Ectodermal cell (in vitro differentiated cells): ENCODE data around the gene ISCA1.

ENCODE experiments used
- H3K27ac ChIP-seq: 2 replicates; pipeline ENCODE4 v1.7.0; 2013; ENCODE audit warnings: mild to moderate bottlenecking, low read depth, low read length; ENCODE audit not compliant: insufficient read depth, poor library complexity, severe bottlenecking
- H3K27me3 ChIP-seq: 2 replicates; pipeline ENCODE4 v1.7.0; 2013; ENCODE audit warnings: mild to moderate bottlenecking, low read length; ENCODE audit not compliant: insufficient read depth, control insufficient read depth, poor library complexity, severe bottlenecking
- H3K36me3 ChIP-seq: one replicate; pipeline ENCODE4 v1.7.0; 2013; ENCODE audit warnings: low read length; ENCODE audit not compliant: control insufficient read depth, insufficient read depth
- H3K4me1 ChIP-seq: one replicate; pipeline ENCODE4 v1.7.0; 2013; ENCODE audit warnings: low read length; ENCODE audit not compliant: control insufficient read depth, insufficient read depth
- H3K4me3 ChIP-seq: 2 replicates; pipeline ENCODE4 v1.7.0; 2013; ENCODE audit warnings: low read depth, low read length, control low read depth; ENCODE audit not compliant: insufficient read depth
- H3K9me3 ChIP-seq: 2 replicates; pipeline ENCODE4 v1.7.0; 2013; ENCODE audit warnings: mild to moderate bottlenecking, low read length, moderate library complexity; ENCODE audit not compliant: control insufficient read depth
- WGBS, 2 experiments: methylation state at CpG; one replicate each; pipeline ENCODE4 v1.1.7; 2013; ENCODE audit warnings: missing lambda C conversion rate in 2 of 2; 5-methylcytosine and 5-hydroxymethylcytosine counted together

Gene ISCA1

DNA sequence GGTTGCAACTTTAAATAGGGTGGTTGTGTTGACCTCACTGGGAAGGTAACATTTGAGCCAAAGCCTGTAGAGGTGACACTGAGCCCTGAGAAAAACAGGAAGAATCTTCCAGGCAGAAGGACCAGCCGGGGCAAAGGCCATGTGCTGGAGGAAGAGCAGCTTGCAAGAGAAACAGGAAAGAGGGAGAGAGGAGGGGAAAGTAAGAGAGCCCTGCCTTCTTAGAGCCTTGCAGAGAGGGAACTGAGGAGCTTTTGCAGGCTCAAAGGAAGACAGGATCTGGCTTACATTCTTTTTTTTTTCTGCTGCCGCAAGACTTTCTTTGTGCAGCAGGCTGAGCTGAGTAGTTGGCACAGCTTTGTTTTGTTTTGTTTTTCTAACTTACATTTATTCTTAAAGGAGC, 40.3 kb downstream of the ISCA1 start:
- Histone ChIP-seq H3K4me3 (no peak overlapping the region), H3K27ac (peak overlapping the region; percentile 13), H3K27me3 (no peaks in the 10 kb centered on the region), H3K4me1 (no peaks in the 10 kb centered on the region), H3K36me3 (no peaks in the 10 kb centered on the region), H3K9me3 (no peaks in the 10 kb centered on the region)
- 71 to 81% methylated on average over 1 of the region's 2 CpGs for WGBS, 2 experiments

DNA sequence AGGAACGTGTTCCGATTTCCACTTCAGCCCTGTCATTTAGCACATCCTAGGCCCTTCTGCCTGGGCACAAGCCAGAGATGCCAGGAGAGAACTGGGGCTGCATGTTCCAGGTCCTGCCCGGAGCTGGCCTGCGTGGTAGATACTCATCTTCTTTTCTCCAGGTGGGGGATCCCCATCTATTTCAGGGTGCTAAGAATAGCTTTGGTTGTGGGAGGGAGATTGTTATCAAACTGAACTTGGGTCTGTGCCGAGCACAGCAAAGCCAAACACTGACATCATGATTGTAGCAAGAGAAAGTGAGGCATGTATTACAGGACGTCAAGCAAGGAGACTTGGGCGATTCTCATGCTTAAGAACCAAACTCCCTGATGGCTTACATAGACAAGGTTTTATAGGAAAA, 41.1 kb downstream of the ISCA1 start:
- Histone ChIP-seq H3K36me3 (no peaks in the 10 kb centered on the region), H3K4me3 (no peak overlapping the region), H3K27ac (no peak overlapping the region), H3K27me3 (no peaks in the 10 kb centered on the region), H3K9me3 (no peaks in the 10 kb centered on the region), H3K4me1 (no peaks in the 10 kb centered on the region)
- WGBS, 2 experiments = 95 to 96% methylated on average over 7 of the region's 7 CpGs

DNA sequence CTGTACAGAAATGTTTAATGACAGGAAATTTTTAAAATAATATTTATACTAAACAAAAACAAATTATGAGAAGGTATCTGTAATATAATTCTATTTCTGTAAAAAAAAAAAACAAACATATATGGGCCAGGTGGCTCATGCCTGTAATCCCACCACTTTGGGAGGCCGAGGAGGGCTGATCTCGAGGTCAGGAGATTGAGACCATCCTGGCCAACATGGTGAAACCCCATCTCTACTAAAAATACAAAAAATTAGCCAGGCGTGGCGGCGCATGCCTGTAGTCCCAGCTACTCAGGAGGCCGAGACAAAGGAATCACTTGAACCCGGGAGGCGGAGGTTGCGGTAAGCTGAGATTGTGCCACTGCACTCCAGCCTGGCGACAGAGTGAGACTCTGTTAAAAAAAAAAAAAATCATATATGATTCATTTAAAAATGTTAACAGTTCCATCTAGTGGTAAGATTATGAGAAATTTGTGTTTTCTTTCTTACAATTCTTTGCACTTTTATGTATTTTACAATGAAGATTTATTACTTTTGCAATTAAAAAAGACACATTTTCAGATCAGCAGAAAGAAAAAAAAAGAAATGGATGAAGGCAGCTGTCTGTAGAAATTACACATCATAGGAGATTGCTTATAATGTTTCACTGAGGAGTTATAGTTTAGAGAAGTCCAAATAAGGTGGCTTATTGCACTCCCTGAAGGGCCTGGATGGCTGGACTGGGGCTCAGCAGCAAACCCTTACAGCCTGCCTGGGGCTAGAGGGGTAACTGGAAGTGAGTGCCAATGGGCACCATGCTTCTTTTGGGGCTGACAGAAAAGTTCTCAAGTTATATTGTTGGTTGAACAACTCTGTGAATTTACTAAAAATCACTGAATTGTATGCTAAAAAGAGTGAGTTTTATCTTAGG, 43.2 kb downstream of the ISCA1 start:
- Histone ChIP-seq H3K4me1 (no peaks in the 10 kb centered on the region), H3K27me3 (no peaks in the 10 kb centered on the region), H3K36me3 (no peaks in the 10 kb centered on the region), H3K27ac (no peak overlapping the region), H3K9me3 (no peaks in the 10 kb centered on the region), H3K4me3 (no peak overlapping the region)
- 93 to 96% methylated on average over 9 to 10 of the region's 10 CpGs for WGBS, 2 experiments

DNA sequence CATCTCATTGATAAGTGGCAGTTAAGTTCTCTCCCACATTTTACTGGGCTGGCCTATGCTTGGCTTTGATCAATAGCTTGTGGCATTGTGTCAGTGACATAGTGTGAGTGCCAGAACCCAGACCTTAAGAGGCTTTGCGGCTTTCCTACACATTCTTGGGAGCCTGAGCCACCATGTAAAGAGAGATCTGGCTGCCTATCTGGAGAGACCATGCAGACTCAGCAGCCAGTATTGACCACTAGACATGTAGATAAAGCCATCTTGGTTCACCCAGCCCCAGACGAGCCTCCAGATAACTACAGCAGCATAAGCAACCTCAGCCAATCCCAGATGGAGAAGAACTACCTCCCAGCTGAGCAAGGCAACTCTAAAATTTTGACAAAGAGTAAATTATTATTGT, 51.5 kb downstream of the ISCA1 start:
- H3K27ac ChIP-seq = no peak overlapping the region
- no peak overlapping the region for H3K4me3 ChIP-seq
- no peaks in the 10 kb centered on the region for H3K36me3 ChIP-seq
- no peaks in the 10 kb centered on the region for H3K9me3 ChIP-seq
- no peaks in the 10 kb centered on the region for H3K4me1 ChIP-seq
- 90% methylated on average over 2 of the region's 2 CpGs for WGBS, 2 experiments
- H3K27me3 ChIP-seq = no peaks in the 10 kb centered on the region

DNA sequence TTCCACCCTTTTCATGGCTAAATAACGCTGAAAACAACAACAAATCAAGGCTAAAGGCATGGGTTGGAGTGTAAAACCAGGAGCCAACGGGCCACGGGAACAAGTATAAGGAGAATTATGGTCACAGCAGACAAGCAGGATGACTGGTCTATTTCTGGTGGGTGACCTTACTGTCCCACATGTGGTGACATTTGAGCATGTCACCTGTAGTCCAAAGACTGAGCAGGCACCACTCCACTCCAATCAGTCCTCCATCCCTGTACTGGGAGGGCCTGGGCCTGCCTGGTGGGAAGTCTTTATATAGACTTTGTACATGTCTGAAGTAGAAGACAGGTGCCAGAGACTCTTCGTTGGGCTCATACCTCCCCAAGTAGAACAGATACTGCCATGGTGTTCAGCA, 59.7 kb downstream of the ISCA1 start:
- Histone ChIP-seq H3K27me3 (no peaks in the 10 kb centered on the region), H3K4me1 (no peaks in the 10 kb centered on the region), H3K4me3 (no peak overlapping the region), H3K9me3 (no peaks in the 10 kb centered on the region), H3K27ac (no peak overlapping the region), H3K36me3 (no peaks in the 10 kb centered on the region)
- 89 to 95% methylated on average over 4 of the region's 4 CpGs for WGBS, 2 experiments

DNA sequence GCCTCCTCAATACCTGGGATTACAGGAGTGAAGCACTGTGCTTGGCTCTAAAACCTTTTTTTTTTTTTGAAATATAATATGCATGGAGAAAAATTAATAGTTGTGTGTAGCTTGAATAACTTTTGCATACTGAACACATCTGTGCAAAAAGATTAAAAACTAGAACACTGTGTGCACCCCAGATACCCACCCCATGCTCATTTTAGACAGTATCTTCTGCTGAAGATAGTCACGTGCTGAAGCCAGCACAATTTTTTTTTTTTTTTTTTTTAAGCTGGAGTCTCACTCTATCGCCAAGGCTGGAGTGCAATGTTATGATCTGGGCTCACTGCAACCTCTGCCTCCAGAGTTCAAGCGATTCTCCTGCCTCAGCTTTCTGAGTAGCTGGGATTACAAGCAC, 62.7 kb downstream of the ISCA1 start:
- no peaks in the 10 kb centered on the region for H3K4me1 ChIP-seq
- H3K36me3 ChIP-seq = no peaks in the 10 kb centered on the region

DNA sequence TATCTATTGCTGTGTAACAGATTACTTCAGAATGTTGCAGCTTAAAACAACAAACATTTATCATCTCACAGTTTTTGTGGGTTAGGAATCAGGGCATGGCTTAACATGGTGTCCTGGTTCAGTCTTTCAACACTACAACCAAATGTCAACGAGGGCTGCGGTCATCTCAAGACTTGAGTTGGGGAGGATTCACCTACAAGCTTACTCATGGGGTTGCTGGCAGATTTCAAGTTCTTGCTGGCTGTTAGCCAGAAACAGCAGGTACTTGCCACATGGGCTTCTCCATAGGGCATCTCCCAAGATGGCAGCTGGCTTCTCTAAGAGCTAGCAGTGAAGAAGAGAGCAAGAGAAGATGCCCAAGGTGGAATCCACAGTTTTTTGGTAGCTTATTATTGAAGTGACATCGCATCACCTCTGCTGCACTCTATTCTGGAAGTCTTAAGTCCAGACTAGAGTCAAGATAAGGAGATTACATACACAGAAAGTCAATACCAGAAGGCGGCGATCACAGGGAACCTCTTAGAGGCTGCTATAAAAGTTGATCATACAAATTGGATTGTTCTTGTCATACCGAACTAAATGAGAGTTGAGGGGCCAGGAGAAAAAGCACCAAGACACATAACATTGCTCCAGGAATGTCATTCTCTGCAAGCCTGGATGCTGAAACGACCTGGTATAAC, 65.1 kb downstream of the ISCA1 start:
- 93 to 95% methylated on average over 7 of the region's 7 CpGs for WGBS, 2 experiments
- H3K27ac ChIP-seq = no peak overlapping the region
- no peak overlapping the region for H3K4me3 ChIP-seq
- no peaks in the 10 kb centered on the region for H3K9me3 ChIP-seq
- H3K36me3 ChIP-seq = no peaks in the 10 kb centered on the region
- H3K4me1 ChIP-seq = no peaks in the 10 kb centered on the region
- H3K27me3 ChIP-seq = no peaks in the 10 kb centered on the region

More for the DNA sequence above, 62.7 kb downstream of the ISCA1 start:
- H3K27me3 ChIP-seq = no peaks in the 10 kb centered on the region
- WGBS, 2 experiments = 93 to 95% methylated on average over 3 of the region's 3 CpGs
- H3K9me3 ChIP-seq = no peaks in the 10 kb centered on the region
- H3K27ac ChIP-seq = no peak overlapping the region
- no peak overlapping the region for H3K4me3 ChIP-seq
